ENCODE data around the gene NLGN1. TPM values are rescaled to one million over a fixed set of nuclear protein-coding genes. Genes with fewer than 3 reads are reported as not detected.

NLGN1 gene
- total and polyA plus RNA-seq, 8 donors: 3.1 to 11.9 (median 8.0) TPM

GRCh38 chr3:173744895-173745294 is 347.4 kb downstream of the NLGN1 start:
- no peak overlapping the region for H3K4me3 ChIP-seq
- no peak overlapping the region for H3K27ac ChIP-seq
- no peaks in the 10 kb centered on the region for H3K9me3 ChIP-seq
- H3K4me1 ChIP-seq: no peaks in the 10 kb centered on the region
- no peak for DNase-seq
- no peaks in the 10 kb centered on the region for H3K36me3 ChIP-seq
- TF ChIP-seq, protein P1, sequence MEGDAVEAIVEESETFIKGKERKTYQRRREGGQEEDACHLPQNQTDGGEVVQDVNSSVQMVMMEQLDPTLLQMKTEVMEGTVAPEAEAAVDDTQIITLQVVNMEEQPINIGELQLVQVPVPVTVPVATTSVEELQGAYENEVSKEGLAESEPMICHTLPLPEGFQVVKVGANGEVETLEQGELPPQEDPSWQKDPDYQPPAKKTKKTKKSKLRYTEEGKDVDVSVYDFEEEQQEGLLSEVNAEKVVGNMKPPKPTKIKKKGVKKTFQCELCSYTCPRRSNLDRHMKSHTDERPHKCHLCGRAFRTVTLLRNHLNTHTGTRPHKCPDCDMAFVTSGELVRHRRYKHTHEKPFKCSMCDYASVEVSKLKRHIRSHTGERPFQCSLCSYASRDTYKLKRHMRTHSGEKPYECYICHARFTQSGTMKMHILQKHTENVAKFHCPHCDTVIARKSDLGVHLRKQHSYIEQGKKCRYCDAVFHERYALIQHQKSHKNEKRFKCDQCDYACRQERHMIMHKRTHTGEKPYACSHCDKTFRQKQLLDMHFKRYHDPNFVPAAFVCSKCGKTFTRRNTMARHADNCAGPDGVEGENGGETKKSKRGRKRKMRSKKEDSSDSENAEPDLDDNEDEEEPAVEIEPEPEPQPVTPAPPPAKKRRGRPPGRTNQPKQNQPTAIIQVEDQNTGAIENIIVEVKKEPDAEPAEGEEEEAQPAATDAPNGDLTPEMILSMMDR (IDR thresholded peaks at IDR 0.05): no peak
- intact Hi-C loops (cut with DNase I): no loop called here
- no peaks in the 10 kb centered on the region for H3K27me3 ChIP-seq
- no peak for ATAC-seq

DNA sequence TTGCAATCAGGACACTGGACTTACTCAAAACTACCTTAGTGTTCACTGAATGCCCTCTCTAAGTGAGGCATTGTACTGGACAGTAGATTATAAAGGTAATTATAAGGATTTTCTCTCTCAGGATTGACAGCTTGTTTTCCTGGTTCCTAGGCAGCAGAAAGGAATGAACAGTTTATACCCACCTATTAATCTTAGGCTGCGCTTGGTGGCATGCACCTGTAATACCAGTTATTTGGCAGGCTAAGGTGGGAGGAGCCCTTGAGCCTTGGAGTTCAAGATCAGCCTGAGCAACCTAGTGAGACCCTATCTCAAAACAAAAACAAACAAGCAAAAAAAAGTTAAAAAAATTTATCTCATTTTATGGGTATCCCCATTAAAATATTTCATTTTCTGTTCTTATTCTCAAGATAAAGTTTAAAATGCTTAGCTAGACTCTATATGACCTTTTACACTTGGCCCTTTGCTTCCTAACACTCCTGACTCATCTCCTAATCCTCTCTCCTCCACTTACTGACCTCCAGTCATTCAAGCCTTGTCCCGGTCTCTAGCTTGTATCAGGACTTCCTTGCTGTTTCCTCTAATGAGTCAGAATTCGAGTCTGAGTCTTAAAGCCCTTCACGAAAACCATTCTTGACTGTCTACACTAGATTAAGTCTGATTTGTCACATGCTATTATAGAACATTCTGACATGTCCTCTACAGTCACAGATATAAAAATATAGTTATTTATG is 348.6 kb downstream of the NLGN1 start:
- no peak overlapping the region for H3K4me3 ChIP-seq
- intact Hi-C loops (cut with DNase I): no loop called here
- no peaks in the 10 kb centered on the region for H3K36me3 ChIP-seq
- DNase-seq: no peak
- H3K27ac ChIP-seq: no peak overlapping the region
- no peaks in the 10 kb centered on the region for H3K27me3 ChIP-seq
- no peak for ATAC-seq
- no peaks in the 10 kb centered on the region for H3K9me3 ChIP-seq
- TF ChIP-seq, protein P1 (IDR thresholded peaks at IDR 0.05): no peak
- no peaks in the 10 kb centered on the region for H3K4me1 ChIP-seq

- DNase-seq: no peak
- intact Hi-C loops (cut with DNase I): no loop called here
- ATAC-seq: no peak
- H3K27ac ChIP-seq: no peak overlapping the region
- TF ChIP-seq, protein P1 (IDR thresholded peaks at IDR 0.05): no peak
- H3K4me3 ChIP-seq: no peak overlapping the region
- H3K4me1 ChIP-seq: no peaks in the 10 kb centered on the region
- no peaks in the 10 kb centered on the region for H3K27me3 ChIP-seq
- no peaks in the 10 kb centered on the region for H3K36me3 ChIP-seq
- no peaks in the 10 kb centered on the region for H3K9me3 ChIP-seq
These were observed 349.9 kb downstream of the NLGN1 start for GRCh38 chr3:173747427-173747826.

DNA sequence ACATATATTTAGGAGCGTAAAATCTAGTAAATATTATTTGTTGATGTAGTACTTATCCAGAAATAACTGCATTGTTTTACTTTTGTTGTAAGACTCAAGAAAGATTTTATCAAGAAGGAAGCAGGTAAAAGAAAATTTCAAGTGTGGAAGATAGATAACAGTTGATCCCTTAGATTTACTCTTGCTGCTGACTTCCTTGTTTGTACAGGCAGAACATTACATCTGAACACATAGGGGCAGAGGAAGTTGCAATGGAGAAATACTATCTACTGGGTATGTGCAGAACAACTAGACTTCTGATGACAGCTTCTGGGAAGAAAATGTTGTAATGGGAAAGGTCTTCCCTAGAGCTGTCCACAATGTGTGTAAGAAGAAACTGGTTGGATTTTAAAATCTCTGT is 350.6 kb downstream of the NLGN1 start:
- intact Hi-C loops (cut with DNase I): no loop called here
- ATAC-seq: no peak

GRCh38 chr3:173750095-173750494 is 352.6 kb downstream of the NLGN1 start:
- H3K4me1 ChIP-seq: no peaks in the 10 kb centered on the region
- H3K36me3 ChIP-seq: no peaks in the 10 kb centered on the region
- no peak overlapping the region for H3K4me3 ChIP-seq
- intact Hi-C loops (cut with DNase I): no loop called here
- H3K27ac ChIP-seq: no peak overlapping the region
- TF ChIP-seq, protein P1 (IDR thresholded peaks at IDR 0.05): no peak
- no peaks in the 10 kb centered on the region for H3K9me3 ChIP-seq
- DNase-seq (no peak), ATAC-seq (no peak)
- H3K27me3 ChIP-seq: no peaks in the 10 kb centered on the region

More for the DNA sequence above, 350.6 kb downstream of the NLGN1 start:
- DNase-seq: no peak
- Histone ChIP-seq H3K36me3 (no peaks in the 10 kb centered on the region), H3K9me3 (no peaks in the 10 kb centered on the region), H3K27me3 (no peaks in the 10 kb centered on the region), H3K27ac (no peak overlapping the region), H3K4me3 (no peak overlapping the region), H3K4me1 (no peaks in the 10 kb centered on the region)
- TF ChIP-seq, protein P1 (IDR thresholded peaks at IDR 0.05): no peak
